Large intestine (tissue), 3 donors: ENCODE data around the gene SMYD2. TPM values are rescaled to one million over a fixed set of nuclear protein-coding genes. Genes with fewer than 3 reads are reported as not detected.

Experiments
- DNase-seq, 2 donors: peaks; one replicate each; pipeline versions ENCODE4 v3.0.0 to v3.0.0-alpha.2; 2013
- H3K27ac ChIP-seq: one replicate; pipeline ENCODE4 v1.5.1; 2013; ENCODE audit warnings: low read length
- H3K27me3 ChIP-seq: 2 replicates; pipeline ENCODE4 v1.6.1; 2013; ENCODE audit warnings: low read length; ENCODE audit not compliant: control insufficient read depth, insufficient read depth
- H3K36me3 ChIP-seq: 2 replicates; pipeline ENCODE4 v1.6.1; 2013; ENCODE audit warnings: low read length; ENCODE audit not compliant: control insufficient read depth, insufficient read depth
- H3K4me1 ChIP-seq: one replicate; pipeline ENCODE4 v1.6.1; 2013; ENCODE audit warnings: low read length; ENCODE audit not compliant: control insufficient read depth, insufficient read depth
- H3K4me3 ChIP-seq: one replicate; pipeline ENCODE4 v1.5.1; 2013; ENCODE audit warnings: low read length
- H3K9me3 ChIP-seq: one replicate; pipeline ENCODE4 v1.6.1; 2013; ENCODE audit warnings: mild to moderate bottlenecking, low read depth, low read length, moderate library complexity; ENCODE audit not compliant: control insufficient read depth
- WGBS: methylation state at CpG from one replicate; pipeline ENCODE4 v1.1.5; 2013; ENCODE audit warnings: low lambda C conversion rate; ENCODE audit not compliant: insufficient coverage; 5-methylcytosine and 5-hydroxymethylcytosine counted together
- polyA plus RNA-seq: library from polyadenylated mRNA; unstranded; fragments of 120-200 nt; gene quantifications from one replicate; pipeline ENCODE4 v1.2.1, GENCODE V29; 2013

SMYD2 gene
- polyA plus RNA-seq, 1 donor: 46.9 TPM

DNA sequence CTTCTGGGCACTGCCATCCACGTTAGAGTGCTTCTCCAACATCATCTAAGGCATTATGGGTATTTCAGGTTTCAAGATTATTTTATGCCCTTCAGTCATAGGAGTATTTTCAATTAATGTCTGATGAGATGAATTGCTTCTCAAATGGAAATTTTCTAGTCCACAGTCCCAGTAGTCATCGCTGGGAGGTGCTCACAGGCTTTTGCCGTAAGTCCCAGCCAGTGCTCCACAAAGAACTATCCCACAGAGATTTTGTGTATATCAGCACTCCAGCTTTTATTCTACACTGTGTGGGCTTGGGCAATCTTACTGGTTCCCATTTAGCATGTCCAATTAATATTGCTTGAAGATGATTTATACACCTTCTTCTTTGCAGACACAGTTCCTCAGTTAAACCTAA lies 61.0 kb downstream of the SMYD2 start:
- H3K27me3 ChIP-seq: no peaks in the 10 kb centered on the region
- H3K4me1 ChIP-seq: no peaks in the 10 kb centered on the region
- no CpG with 5 or more reads among the region's 3 CpGs for WGBS
- H3K9me3 ChIP-seq: no peaks in the 10 kb centered on the region
- peaks cover 11% of the 10 kb centered on the region for H3K36me3 ChIP-seq
- H3K4me3 ChIP-seq: no peak overlapping the region
- no peak for DNase-seq
- no peak overlapping the region for H3K27ac ChIP-seq

- Histone ChIP-seq H3K4me3 (no peak overlapping the region), H3K27ac (no peak overlapping the region), H3K4me1 (no peaks in the 10 kb centered on the region), H3K36me3 (peaks cover 7% of the 10 kb centered on the region), H3K27me3 (no peaks in the 10 kb centered on the region), H3K9me3 (no peaks in the 10 kb centered on the region)
- DNase-seq: no peak
Observed at GRCh38 chr1:214342525-214342924, 61.6 kb downstream of the SMYD2 start.

GRCh38 chr1:214344897-214345296 lies 63.9 kb downstream of the SMYD2 start:
- Histone ChIP-seq H3K4me3 (no peak overlapping the region), H3K4me1 (no peaks in the 10 kb centered on the region), H3K36me3 (peaks cover 3% of the 10 kb centered on the region), H3K27me3 (no peaks in the 10 kb centered on the region), H3K9me3 (no peaks in the 10 kb centered on the region), H3K27ac (no peak overlapping the region)
- DNase-seq: no peak

DNA sequence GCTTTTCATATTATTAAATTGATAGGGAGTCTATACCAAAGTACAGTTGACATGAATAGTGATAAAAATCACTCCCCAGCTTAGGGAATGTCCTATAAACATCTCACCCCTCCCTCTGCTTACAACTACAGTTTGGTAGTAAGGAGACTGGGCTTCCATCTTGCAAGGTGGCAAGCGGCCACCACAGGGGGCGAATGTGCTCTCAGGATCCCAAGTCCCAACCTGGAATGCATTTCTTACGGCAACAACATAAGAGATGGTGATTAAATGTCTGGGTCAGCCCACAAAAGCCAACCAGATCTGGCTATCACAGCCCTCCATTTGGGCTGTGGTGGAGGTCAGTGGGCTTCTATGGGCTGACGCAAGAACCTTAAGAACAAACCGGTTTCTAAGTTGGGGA lies 68.0 kb downstream of the SMYD2 start:
- H3K36me3 ChIP-seq: peaks cover 3% of the 10 kb centered on the region
- DNase-seq: no peak
- no peaks in the 10 kb centered on the region for H3K27me3 ChIP-seq
- WGBS: no CpG with 5 or more reads among the region's 5 CpGs
- no peak overlapping the region for H3K27ac ChIP-seq
- H3K4me3 ChIP-seq: no peak overlapping the region
- H3K4me1 ChIP-seq: no peaks in the 10 kb centered on the region
- H3K9me3 ChIP-seq: no peaks in the 10 kb centered on the region

DNA sequence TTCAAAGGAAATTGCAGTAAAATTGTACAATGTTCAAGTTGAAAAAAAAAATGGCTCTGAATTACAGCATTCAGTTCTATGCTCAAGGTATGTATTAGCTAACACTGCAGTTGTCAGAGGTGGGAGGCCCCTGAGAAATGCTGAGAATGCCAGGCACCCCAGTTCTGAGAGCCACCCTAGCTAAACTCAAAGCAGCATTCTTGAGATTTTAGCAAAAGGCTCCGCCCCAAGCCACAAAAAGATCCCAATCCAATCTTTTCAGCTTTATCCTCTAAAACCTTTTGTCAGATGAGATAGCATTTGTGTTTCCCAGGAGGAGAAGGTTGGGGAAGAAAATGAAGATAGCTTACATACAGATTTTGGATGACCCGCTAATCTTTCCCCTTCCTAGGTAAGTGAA lies 68.8 kb downstream of the SMYD2 start:
- Histone ChIP-seq H3K27me3 (no peaks in the 10 kb centered on the region), H3K27ac (no peak overlapping the region), H3K4me3 (no peak overlapping the region), H3K36me3 (peaks cover 2% of the 10 kb centered on the region), H3K4me1 (no peaks in the 10 kb centered on the region), H3K9me3 (no peaks in the 10 kb centered on the region)
- WGBS: no CpG with 5 or more reads among the region's 2 CpGs
- no peak for DNase-seq

DNA sequence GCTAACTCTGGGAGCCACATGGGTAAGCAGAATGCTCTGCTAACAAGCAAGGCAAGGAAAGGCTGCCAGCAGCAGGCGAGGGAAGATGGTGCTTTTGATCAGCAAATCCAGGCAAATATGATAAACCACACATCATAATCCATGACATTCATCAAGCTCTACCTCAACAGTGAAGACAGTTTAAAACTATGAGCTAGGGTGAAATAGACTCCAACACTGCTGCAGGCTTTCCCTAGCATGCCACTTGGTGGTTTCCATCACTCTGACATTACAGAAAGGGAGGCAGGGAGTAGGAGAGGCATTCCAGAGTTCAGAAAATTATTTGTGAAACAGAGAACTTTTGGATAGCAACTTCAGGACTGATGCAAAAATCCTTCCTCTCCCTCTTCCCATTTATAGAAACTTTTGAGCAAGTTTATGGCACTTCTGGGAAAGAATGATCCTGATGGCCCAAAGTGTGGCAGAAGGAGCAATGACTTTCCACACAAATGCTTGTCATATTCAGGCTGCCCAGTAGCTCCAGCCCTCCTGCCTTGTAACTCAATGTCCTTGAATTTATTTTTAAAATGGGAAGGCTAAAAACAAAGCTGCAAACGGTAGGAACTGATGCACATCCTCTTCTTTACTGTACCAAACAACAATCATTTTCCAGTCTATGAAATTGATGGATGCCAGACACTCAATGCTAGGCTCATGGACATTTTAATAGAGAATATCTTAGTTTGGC lies 70.8 kb downstream of the SMYD2 start:
- WGBS: 100% methylated on average over 1 of the region's 2 CpGs
- DNase-seq: no peak
- Histone ChIP-seq H3K36me3 (peaks cover 13% of the 10 kb centered on the region), H3K27ac (no peak overlapping the region), H3K9me3 (no peaks in the 10 kb centered on the region), H3K4me3 (no peak overlapping the region), H3K27me3 (no peaks in the 10 kb centered on the region), H3K4me1 (no peaks in the 10 kb centered on the region)

- H3K4me3 ChIP-seq: no peak overlapping the region
- no CpG with 5 or more reads among the region's 4 CpGs for WGBS
- no peaks in the 10 kb centered on the region for H3K9me3 ChIP-seq
- DNase-seq: no peak
- peaks cover 19% of the 10 kb centered on the region for H3K36me3 ChIP-seq
- no peak overlapping the region for H3K27ac ChIP-seq
- no peaks in the 10 kb centered on the region for H3K4me1 ChIP-seq
- H3K27me3 ChIP-seq: no peaks in the 10 kb centered on the region
Observed at GRCh38 chr1:214352838-214353237, 71.9 kb downstream of the SMYD2 start.

DNA sequence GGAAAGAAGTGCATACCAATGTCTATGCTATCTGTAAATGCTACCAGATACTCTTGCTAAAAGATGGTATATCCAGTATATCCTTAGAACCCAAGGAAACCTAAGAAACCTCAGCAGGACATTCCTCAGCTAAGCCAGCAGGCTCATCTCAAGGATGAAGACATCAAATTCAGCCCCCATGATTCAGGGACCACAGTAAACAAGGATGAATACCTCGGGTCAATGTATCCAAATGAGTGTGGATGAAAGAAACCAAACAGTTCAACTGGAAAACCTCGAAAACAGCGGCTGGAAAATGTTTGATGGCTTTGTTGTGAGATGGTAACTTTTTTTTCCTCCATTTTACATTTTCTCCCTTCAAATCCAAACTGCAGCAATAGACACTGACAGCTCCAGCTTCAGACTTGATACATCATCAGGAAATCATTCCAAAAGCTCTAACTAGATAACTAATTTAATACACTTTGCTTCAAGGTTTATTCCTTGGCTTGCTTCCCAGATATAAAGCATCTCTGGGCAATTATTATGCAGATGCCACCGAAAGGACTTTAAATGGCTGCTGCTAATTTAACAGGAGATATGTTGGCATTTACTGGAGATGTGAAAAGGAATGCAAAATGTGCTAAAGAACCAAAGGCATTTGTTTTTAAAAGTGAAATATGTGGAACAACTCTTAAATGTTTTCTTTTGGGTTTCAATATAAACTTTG lies 73.6 kb downstream of the SMYD2 start:
- no peak overlapping the region for H3K4me3 ChIP-seq
- WGBS: 80% methylated on average over 2 of the region's 4 CpGs

GRCh38 chr1:214360116-214360515 lies 79.2 kb downstream of the SMYD2 start:
- Histone ChIP-seq H3K36me3 (peaks cover 24% of the 10 kb centered on the region), H3K27ac (no peak overlapping the region), H3K27me3 (no peaks in the 10 kb centered on the region), H3K9me3 (no peaks in the 10 kb centered on the region), H3K4me1 (peaks cover 19% of the 10 kb centered on the region), H3K4me3 (no peak overlapping the region)
- 20% methylated on average over 2 of the region's 5 CpGs for WGBS
- DNase-seq: peak; percentile 61 to 77

More for the DNA sequence above, 73.6 kb downstream of the SMYD2 start:
- H3K4me1 ChIP-seq: peaks cover under 1% of the 10 kb centered on the region
- H3K9me3 ChIP-seq: no peaks in the 10 kb centered on the region
- no peak for DNase-seq
- no peak overlapping the region for H3K27ac ChIP-seq
- peaks cover 22% of the 10 kb centered on the region for H3K36me3 ChIP-seq
- H3K27me3 ChIP-seq: no peaks in the 10 kb centered on the region

DNA sequence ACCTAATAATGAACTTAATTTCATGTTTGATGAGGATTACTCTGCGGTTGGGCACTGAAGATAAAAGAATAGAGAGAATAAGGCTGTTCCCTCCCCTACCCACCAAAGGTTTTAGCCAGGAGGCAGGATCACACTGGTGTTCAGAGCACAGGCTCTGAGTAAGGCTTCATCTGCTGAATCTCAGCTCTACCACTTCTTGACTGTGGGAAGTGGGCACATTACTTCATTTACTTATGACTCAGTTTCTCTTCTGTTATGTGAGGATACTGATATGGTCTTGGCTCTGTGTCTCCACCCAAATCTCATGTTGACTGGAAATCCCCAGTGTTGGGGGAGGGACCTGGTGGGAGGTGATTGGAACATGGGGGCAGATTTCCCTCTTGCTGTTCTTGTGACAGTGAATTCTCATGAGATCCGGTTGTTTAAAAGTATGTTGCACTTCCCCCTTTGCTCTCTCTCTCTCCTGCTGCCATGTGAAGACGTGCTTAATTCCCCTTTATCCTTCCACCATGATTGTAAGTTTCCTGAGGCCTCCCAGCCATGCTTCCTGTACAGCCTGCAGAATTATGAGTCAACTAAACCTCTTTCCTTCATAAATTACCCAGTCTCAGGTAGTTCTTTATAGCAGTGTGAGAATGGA lies 79.7 kb downstream of the SMYD2 start:
- Histone ChIP-seq H3K27me3 (no peaks in the 10 kb centered on the region), H3K9me3 (no peaks in the 10 kb centered on the region), H3K4me1 (peaks cover 19% of the 10 kb centered on the region), H3K4me3 (no peak overlapping the region), H3K36me3 (peaks cover 23% of the 10 kb centered on the region), H3K27ac (no peak overlapping the region)
- WGBS: 80% methylated on average over 1 of the region's 3 CpGs
- no peak for DNase-seq
